Loucy (cell line): ENCODE data around the gene COG2.

ENCODE experiments used
- CTCF ChIP-seq: fragments of 200-600 bp; sonication (generic); conservative IDR thresholded peaks from 2 replicates; pipeline ENCODE4 v1.5.1; 2014; ENCODE audit warnings: mild to moderate bottlenecking, antibody characterized with exemption, low read length
- EZH2phosphoT487 ChIP-seq: fragments of 200-600 bp; IDR thresholded peaks from 2 replicates; pipeline ENCODE4 v1.6.1; 2018; ENCODE audit warnings: antibody characterized with exemption, mild to moderate bottlenecking, moderate library complexity, borderline replicate concordance

GRCh38 chr1:230669543-230669942 is 27.3 kb downstream of the COG2 start:
- TF ChIP-seq CTCF = no peak
- TF ChIP-seq EZH2phosphoT487 = no peak
